Ovary (tissue), 9 donors: Measurements from ENCODE around the gene PGAM2. TPM values are rescaled to one million over a fixed set of nuclear protein-coding genes. Genes with fewer than 3 reads are reported as not detected.

Experiments
- DNase-seq, 5 donors: peaks; one replicate each; pipeline ENCODE4 v3.0.0-alpha.2; 2019 to 2020
- H3K27ac ChIP-seq, 2 donors: fragments of 200-600 bp; one replicate each; pipeline versions ENCODE4 v1.5.1 to v1.8.0; 2019 to 2022
- H3K27me3 ChIP-seq: fragments of 200-600 bp; one replicate; pipeline ENCODE4 v1.8.0; 2022
- H3K36me3 ChIP-seq: fragments of 200-600 bp; sonication (generic); one replicate; pipeline ENCODE4 v1.5.1; 2019
- H3K4me1 ChIP-seq: one replicate; pipeline ENCODE4 v1.8.1; 2013; ENCODE audit warnings: mild to moderate bottlenecking, moderate library complexity; ENCODE audit not compliant: insufficient read depth
- H3K4me3 ChIP-seq: fragments of 200-600 bp; sonication (generic); one replicate; pipeline ENCODE4 v1.5.1; 2017
- H3K9me3 ChIP-seq, 2 donors: fragments of 200-600 bp in 1 of 2; sonication (generic) in 1 of 2; one replicate each; pipeline versions ENCODE4 v1.5.1 to v1.8.1; 2013 to 2019; ENCODE audit warnings: mild to moderate bottlenecking in 1 of 2, moderate library complexity in 1 of 2
- EP300 ChIP-seq: sonication (generic); formaldehyde crosslinking; IDR thresholded peaks from one replicate; pipeline ENCODE4 v1.6.1; 2017; ENCODE audit warnings: antibody characterized with exemption
- POLR2A ChIP-seq: fragments of 450-650 bp; IDR thresholded peaks from one replicate; pipeline ENCODE4 v1.6.1; 2017; ENCODE audit warnings: antibody characterized with exemption, mild to moderate bottlenecking, moderate library complexity
- WGBS, 3 donors: extraction: QIAGEN DNeasy Blood & Tissue Kit in 1 of 3; methylation state at CpG; one replicate each; pipeline versions ENCODE4 v1.1.5 to v1.1.7; 2013 to 2017; 5-methylcytosine and 5-hydroxymethylcytosine counted together
- intact Hi-C, 4 donors: fragments of 100-400 bp; cut with DNase I; formaldehyde crosslinking; loops; one replicate each; pipeline versions ENCODE4 v1.11.0 to v1.15.1; 2022 to 2023
- polyA plus RNA-seq, 2 donors: library from polyadenylated mRNA; stranded (reverse); fragments of 200-250 nt in 1 of 2; fragments of 350-450 nt in 1 of 2; fragmentation: Illumina TruSeq in 1 of 2; extraction: RNeasy Lipid Tissue Mini Kit (QIAGEN cat#74804) in 1 of 2; gene quantifications; one replicate each; pipeline ENCODE4 v1.2.3, GENCODE V29; 2013 to 2014
- total RNA-seq, 7 donors: library from RNA; depleted of rRNA in 2 of 7; stranded (reverse); fragments of >200 nt in 2 of 7; fragmentation: NEBNext Ultra II Directional in 3 of 7; extraction: Animal tissue kit (Norgen Biotek cat#: 25700) in 3 of 7; gene quantifications; one replicate each; pipeline versions ENCODE4 v1.1.0 to v1.2.4, GENCODE V29; 2016 to 2023
- TF ChIP-seq, protein P1 (sequence below), 3 donors: fragments of 450-650 bp in 2 of 3; fragments of 200-600 bp in 1 of 3; IDR thresholded peaks; one replicate each; pipeline versions ENCODE4 v1.5.1 to v1.8.0; 2016 to 2022; ENCODE audit warnings: antibody characterized with exemption in 3 of 3, mild to moderate bottlenecking in 1 of 3
- donor health status: DM: no; HTN: no; CAD: no; lungs with moderate emphysema.
- donor health status: DM: no; HTN: no; CAD: no.
- donor health status: Bipolar disorder and iron deficiency.
- donor health status: DM: yes; HTN: yes; CAD: no.
- donor health status: DM: no; HTN: no; CAD: no.
- donor health status: DM: yes; HTN: yes; CAD: no.

The PGAM2 gene
- total and polyA plus RNA-seq, 9 donors = 0.40 to 3.2 (median 1.7) TPM; not detected in 2

DNA sequence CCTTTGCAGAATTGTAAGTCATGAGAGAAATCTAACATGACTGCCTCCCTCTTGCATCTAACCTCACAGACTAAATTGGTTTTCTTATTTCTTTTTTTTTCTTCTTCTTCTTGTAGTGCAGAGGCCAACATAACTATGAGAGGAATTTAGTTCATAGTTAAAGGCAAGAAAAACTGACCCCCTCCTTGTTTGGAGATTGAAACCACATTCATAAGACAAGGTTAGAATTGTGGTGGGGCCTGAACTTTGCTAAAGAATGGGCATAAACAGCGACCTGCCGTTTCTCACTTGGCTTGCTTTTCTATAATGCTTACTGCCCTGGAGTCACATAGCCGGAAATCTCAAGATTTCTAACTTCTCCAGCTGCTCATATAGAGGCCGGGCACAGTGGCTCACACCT lies 19.3 kb upstream of the PGAM2 start:
- H3K4me1 ChIP-seq = peaks cover 23% of the 10 kb centered on the region
- intact Hi-C loops = loop anchor here in 1 of 4 donors (5.0 kb wide), 1 partner anchor 38 kb away; the partner anchor contains the start of gene POLD2
- WGBS, 3 donors = 8 to 19% (median 9%) methylated on average over 4 of the region's 4 CpGs
- H3K27me3 ChIP-seq = no peaks in the 10 kb centered on the region
- no peak overlapping the region for H3K4me3 ChIP-seq
- TF ChIP-seq EP300 = no peak
- TF ChIP-seq POLR2A = no peak
- TF ChIP-seq, protein P1, sequence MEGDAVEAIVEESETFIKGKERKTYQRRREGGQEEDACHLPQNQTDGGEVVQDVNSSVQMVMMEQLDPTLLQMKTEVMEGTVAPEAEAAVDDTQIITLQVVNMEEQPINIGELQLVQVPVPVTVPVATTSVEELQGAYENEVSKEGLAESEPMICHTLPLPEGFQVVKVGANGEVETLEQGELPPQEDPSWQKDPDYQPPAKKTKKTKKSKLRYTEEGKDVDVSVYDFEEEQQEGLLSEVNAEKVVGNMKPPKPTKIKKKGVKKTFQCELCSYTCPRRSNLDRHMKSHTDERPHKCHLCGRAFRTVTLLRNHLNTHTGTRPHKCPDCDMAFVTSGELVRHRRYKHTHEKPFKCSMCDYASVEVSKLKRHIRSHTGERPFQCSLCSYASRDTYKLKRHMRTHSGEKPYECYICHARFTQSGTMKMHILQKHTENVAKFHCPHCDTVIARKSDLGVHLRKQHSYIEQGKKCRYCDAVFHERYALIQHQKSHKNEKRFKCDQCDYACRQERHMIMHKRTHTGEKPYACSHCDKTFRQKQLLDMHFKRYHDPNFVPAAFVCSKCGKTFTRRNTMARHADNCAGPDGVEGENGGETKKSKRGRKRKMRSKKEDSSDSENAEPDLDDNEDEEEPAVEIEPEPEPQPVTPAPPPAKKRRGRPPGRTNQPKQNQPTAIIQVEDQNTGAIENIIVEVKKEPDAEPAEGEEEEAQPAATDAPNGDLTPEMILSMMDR (IDR thresholded peaks at IDR 0.05) = no peak
- peak overlapping the region; percentile 14 to 74 for H3K27ac ChIP-seq
- no peaks in the 10 kb centered on the region for H3K36me3 ChIP-seq
- no peaks in the 10 kb centered on the region for H3K9me3 ChIP-seq
- no peak for DNase-seq

DNA sequence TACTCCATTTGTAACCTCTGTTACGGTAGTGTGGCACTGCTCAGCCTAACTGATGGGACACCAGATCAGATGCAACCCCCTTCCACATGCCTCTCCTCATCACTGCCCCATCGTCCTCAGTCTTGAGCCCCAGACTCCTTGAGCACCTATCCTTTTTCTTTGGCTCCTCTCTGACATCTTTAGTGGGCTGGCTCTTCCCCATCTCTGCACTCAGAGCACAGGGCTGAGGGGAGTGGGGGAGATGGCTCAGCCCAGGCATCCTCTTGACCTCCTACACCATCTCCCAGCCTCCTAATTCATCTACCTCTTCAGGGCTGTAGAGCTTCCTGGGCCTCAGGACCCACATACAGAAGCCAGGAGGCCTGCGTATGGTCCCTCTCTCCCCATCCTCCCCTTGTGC lies 18.4 kb upstream of the PGAM2 start:
- Histone ChIP-seq H3K4me1 (peaks cover 22% of the 10 kb centered on the region), H3K4me3 (no peak overlapping the region), H3K27ac (peak overlapping the region; percentile 14 to 74), H3K9me3 (no peaks in the 10 kb centered on the region), H3K36me3 (no peaks in the 10 kb centered on the region), H3K27me3 (no peaks in the 10 kb centered on the region)
- TF ChIP-seq, protein P1 (IDR thresholded peaks at IDR 0.05) = no peak
- WGBS, 3 donors = 90 to 96% (median 93%) methylated on average over 3 of the region's 3 CpGs
- intact Hi-C loops = loop anchor here in 2 of 4 donors (2.0 to 5.0 kb wide), 2 partner anchors 21 to 39 kb away; partner anchors contain the start of genes AEBP1 (in 1 of the 2) and POLD2 (in 1 of the 2)
- DNase-seq = no peak

DNA sequence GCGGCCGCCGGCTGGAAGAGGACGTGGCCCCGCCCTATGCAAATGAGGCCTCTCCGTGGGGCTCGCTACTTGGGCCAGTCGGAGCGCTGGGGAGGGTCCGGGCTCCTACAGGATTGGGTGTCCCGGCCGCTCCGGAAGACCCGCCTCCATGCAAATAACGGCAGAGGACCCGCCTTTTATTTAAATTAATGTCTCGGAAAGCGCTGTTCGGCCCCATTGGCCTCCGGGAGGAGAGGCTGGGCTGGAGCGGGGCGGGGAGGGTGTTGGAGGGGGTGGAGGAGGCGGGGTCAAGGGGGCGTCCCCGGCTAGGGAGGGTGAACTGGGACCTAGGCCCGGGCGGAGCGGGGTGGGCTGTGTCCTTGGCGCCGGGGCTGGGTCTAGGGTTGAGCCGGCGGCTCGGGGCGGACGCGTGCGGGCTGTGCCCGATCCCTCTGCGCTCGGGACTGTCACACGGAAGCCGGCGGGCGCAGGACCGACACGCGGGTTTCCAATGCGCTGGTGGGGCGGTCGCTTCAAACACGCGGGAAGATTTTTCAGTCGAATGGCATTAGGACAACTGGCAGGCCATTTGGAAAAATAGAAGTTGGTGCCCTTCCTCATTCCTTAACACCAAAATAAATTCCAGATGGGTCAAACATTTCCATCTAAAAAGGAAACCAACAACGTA lies 17.3 kb upstream of the PGAM2 start:
- intact Hi-C loops = loop anchor here in 2 of 4 donors (2.0 to 5.0 kb wide), 2 partner anchors 22 to 40 kb away; partner anchors contain the start of genes AEBP1 (in 1 of the 2) and POLD2 (in 1 of the 2)
- H3K27ac ChIP-seq = peak overlapping the region; percentile 73 to 74
- H3K9me3 ChIP-seq = no peaks in the 10 kb centered on the region
- peaks cover 15% of the 10 kb centered on the region for H3K4me1 ChIP-seq
- DNase-seq = peak; percentile 96 to 99 (median 98)
- H3K27me3 ChIP-seq = no peaks in the 10 kb centered on the region
- TF ChIP-seq EP300 (no peak), POLR2A (peak; percentile 78)
- 0 to 1% (median 1%) methylated on average over 50 to 54 of the region's 54 CpGs for WGBS, 3 donors
- no peaks in the 10 kb centered on the region for H3K36me3 ChIP-seq
- H3K4me3 ChIP-seq = peak overlapping the region; percentile 90

DNA sequence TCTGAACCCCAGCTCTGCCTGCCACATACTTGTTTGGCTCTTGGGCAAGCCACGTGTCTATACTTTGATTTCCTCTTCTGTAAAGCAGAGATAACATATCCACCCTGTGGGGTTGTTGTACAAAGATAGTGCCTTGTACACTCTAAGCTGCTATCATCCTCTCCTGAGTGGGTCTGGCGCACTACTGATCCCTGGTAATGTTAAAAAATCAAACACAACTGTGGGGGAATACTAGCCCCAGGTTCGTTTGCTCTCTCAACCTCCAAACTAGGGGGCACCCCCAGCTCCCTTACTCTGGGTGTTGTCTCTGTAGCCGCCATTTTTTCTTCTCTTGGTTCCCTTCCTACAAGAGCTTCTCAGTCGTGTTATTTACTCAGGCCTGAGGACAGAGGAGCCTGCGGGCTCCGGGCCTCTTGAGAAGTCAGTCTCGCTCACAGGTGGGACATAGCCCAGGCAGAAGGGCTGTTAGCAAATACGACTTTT lies 15.9 kb upstream of the PGAM2 start:
- no peak for DNase-seq
- TF ChIP-seq POLR2A = no peak
- TF ChIP-seq, protein P1 (IDR thresholded peaks at IDR 0.05) = no peak
- no peak for TF ChIP-seq EP300
- no peaks in the 10 kb centered on the region for H3K36me3 ChIP-seq
- peak overlapping the region in 1 of 2 donors; percentile 11 for H3K27ac ChIP-seq
- peak overlapping the region; percentile 90 for H3K4me3 ChIP-seq
- intact Hi-C loops = loop anchor here in 1 of 4 donors (2.0 to 5.0 kb wide), 2 partner anchors 23 to 41 kb away; partner anchors contain the start of genes AEBP1 and POLD2
- peaks cover 12% of the 10 kb centered on the region for H3K4me1 ChIP-seq
- WGBS, 3 donors = 47 to 58% (median 51%) methylated on average over 9 of the region's 9 CpGs
- H3K9me3 ChIP-seq = no peaks in the 10 kb centered on the region
- H3K27me3 ChIP-seq = no peaks in the 10 kb centered on the region
